GM12801 (cell line): ENCODE results near the gene S100A7A.

ENCODE experiments used
- TF ChIP-seq, protein P1 (sequence below): IDR thresholded peaks from one replicate; pipeline ENCODE4 v1.5.1; 2011; ENCODE audit warnings: control low read depth; ENCODE audit not compliant: insufficient read length; ENCODE audit errors: extremely low read depth

The S100A7A gene

DNA sequence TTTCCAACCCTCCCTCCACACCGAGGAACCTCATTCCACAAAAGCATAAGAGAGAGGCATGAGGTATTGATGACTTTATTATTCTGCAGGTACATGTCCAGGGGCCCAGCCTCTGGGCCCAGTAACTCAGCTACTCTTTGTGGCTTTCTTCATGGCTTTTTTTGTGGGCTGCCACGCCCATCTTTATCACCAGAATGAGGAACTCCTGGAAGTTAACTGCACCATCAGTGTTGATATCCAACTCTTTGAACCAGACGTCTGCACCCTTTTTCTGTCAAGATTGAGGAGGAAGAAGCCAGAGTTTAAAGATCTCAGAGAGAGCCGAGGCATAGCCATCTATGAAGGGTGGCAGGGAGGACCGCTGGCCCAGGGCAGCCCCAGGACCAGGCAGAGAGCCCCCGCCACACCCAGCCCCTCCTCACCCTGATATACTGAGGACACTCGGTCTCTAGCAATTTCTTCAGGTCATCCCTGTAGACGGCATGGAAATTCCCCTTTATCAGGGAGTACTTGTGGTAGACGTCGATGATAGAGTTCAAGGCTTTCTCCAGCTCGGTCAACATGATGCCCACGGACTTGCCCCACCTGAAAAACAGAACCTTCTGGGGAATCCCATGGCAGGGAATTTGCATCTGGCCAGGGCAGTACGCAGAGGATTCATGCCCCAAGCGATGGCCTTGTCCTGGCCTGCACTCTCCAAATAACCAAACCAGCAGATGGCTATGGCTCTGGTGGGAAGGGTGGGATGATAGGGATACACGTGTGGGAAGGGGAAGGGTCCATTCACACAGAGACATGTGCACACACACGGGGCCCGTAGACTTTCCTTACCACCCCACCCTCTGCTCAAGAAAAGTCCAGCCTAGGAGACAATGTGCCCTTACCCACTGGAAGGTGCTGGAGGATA is 26.1 kb upstream of the S100A7A start:
- TF ChIP-seq, protein P1, sequence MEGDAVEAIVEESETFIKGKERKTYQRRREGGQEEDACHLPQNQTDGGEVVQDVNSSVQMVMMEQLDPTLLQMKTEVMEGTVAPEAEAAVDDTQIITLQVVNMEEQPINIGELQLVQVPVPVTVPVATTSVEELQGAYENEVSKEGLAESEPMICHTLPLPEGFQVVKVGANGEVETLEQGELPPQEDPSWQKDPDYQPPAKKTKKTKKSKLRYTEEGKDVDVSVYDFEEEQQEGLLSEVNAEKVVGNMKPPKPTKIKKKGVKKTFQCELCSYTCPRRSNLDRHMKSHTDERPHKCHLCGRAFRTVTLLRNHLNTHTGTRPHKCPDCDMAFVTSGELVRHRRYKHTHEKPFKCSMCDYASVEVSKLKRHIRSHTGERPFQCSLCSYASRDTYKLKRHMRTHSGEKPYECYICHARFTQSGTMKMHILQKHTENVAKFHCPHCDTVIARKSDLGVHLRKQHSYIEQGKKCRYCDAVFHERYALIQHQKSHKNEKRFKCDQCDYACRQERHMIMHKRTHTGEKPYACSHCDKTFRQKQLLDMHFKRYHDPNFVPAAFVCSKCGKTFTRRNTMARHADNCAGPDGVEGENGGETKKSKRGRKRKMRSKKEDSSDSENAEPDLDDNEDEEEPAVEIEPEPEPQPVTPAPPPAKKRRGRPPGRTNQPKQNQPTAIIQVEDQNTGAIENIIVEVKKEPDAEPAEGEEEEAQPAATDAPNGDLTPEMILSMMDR = no peak

DNA sequence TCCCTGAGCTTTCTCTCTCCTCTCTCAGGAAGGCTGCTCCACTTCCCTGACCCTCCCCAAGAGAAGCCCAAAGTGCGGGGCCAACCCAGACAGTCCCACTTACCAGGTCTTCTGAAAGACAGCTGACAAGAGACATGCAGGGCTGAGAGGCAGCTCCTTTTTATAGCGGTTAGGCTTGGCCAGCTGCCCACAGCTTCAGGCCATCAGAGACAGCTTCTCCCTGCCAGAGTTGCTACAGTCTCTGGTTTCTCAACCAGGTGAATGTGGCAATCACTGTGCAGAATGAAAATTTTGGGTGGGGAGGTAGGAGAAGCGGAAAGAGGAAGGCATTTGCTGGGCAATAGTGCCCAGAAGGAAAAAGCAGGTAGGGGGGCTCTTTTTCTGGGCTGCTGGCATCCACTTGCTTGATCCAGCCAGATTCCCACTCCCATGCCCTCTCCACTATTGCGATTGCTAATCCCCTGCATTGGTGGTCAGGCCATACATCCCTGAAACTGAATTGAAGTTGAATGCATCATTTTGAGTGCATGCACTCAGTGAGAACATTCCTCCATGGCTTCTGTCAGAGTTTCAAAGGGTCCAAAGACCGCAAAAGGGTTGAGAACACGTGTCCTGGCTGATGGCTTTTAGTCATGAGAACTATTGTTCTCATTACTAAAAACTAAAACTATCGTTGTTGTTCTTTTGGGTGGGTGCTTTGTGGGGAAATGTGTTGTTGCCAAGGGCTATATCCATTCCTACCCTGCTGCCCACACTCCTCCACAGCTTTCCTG is 25.2 kb upstream of the S100A7A start, which contains the start of gene S100A8:
S100A8 (minus strand) TSS at position 136 of the 773 bp plus-strand sequence. CDS start 538 bp downstream, outside the sequence.
- TF ChIP-seq, protein P1 = no peak

DNA sequence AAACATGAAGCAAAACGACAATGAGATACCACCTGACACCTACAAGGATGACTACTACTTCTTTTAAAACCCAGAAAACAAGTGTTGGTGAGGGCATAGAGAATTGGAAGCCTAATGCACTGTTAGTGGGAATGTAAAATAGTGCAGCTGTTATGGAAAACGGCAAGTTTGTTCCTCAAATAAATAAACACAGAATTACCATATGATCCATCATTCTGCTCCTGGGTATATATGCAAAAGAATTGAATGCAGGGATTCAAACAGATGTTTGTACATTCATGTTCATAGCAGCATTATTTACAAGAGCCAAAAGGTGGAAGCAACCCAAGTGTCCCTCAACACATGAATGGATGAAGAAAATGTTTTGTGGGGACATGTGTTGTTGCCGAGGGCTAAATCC is 24.1 kb upstream of the S100A7A start:
- TF ChIP-seq, protein P1 = no peak

DNA sequence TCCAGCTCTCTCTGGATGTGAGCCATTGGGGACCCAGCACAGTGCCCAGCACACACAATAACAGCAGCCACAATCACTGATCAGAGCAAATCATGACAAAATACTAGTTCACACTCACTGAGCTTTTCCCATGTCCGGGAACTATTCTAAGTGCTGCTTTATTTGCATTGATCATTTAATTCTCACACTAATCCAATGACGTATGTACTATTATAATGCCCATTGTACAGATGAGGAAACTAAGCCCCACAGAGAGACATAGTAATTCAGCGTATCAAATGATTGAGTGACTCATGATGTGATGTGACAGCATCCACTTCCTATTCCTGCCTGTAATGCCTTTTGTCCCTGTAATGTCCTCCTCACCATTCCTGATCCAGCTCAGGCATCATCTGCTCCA is 23.5 kb upstream of the S100A7A start:
- TF ChIP-seq, protein P1 = no peak

DNA sequence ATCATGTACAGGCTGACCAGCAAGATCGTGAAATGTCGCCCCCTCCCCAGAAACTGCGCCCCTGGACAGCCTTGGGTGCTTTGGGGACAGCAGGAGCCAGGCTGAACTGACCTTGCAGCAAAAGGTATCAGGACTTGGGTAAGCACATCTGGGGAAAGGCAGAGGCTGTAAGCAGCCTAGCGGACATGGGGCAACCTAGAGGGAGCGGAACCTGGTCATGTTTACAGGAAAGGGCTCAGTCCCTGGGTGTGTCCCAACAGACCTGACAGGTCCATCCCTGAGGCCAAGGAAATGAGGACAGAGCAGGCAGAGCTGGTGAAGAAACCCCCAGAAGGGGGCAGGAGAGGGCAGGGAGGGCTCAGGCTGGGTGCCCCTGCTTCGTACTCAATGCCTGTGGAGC is 22.4 kb upstream of the S100A7A start:
- TF ChIP-seq, protein P1 = no peak

DNA sequence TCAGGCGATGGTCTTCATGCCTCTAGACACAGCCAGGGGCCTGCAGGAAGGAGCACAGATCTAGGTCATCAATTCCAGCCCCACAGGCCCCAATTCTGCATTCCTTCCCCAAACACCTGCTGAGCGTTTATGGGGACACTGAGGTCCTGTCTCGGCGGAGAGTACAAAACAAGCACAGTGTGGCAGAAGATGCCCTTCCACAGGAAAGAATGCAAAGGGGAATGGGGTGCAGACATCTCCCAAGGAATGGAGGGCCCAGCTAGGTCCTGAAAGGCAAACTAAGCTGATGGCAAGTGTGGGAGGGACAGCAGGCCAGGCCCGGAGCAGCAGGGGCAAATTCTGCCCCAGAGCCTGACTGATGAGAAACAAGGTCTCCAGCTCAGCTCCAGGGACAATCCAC is 21.9 kb upstream of the S100A7A start:
- TF ChIP-seq, protein P1 = no peak

DNA sequence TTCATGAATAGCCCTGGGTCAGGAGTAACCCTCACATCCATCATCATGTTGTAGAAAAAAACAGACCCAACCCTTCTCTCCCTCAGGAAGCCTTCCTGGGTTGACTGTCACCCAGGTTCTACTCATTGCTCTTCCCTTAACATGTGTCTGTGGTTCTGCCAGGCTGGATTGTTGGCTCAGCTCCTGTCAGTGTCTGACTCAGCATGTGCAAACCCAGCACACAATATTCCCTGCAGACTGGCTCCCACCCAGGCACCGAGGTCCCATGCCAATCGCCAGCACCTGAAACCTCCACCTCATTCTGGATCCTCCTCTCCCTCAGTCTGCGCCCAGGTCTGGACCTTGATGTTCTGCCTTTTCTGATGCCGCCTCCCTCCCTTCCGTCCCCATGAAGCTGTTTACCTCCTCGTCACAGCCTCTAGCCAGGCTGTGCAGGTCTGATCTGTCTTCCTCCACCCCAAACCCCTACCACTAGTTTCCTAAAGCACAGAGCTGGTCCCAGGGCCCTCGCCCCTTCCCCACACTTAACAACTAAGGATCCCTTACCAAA is 21.1 kb upstream of the S100A7A start:
- TF ChIP-seq, protein P1 = no peak
